ENCODE results near the gene ANKRD34C.
"Not testable (repeated sequence)": the region's sequence is repeated elsewhere in the genome, so short reads cannot be mapped to it uniquely, and the experiment has no call there.

The ANKRD34C gene

DNA sequence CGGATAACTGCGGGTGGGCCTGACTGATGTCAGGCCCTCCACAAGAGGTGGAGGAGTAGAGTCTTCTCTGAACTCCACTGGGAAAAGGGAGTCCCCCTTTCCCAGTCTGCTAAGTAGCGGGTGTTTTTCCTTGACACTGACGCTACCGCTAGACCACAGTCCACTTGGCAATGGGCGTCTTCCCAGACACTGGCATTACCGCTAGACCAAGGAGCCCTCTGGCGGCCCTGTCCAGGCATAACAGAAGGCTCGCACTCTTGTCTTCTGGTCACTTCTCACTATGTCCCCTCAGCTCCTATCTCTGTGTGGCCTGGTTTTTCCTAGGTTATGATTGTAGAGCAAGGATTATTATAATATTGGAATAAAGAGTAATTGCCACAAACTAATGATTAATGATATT lies 37.5 kb downstream of the ANKRD34C start:
- H3K9me3 ChIP-seq; DNase-seq (ENCODE audit: low spot score in 2 of 2); H3K27me3 ChIP-seq (ENCODE audit: low read depth); in situ Hi-C loops (cut with MboI; ENCODE audit: low sequenced_read_pairs); H3K4me1 ChIP-seq; H3K4me3 ChIP-seq: not testable (repeated sequence)
- peaks cover 87% of the 10 kb centered on the region for H3K36me3 ChIP-seq (replicated peaks)

DNA sequence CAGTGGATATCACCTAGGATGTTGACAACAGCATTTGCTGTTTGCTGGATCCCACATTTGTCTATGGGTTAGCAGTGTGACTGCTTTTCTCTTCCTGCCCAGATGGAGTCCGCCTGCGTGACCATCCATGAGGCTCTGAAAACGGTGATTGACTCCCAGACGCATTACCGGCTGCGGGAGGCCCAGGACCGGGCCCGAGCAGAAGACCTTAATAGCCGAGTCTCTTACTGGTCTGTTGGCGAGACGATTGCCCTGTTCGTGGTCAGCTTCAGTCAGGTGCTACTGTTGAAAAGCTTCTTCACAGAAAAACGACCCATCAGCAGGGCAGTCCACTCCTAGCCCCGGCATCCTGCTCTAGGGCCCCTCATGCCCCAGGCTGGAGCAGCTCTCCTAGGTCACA lies 39.4 kb downstream of the ANKRD34C start:
- Histone ChIP-seq H3K4me3 (no peak overlapping the region), H3K9me3 (no peaks in the 10 kb centered on the region), H3K36me3 (replicated peaks) (peaks cover 80% of the 10 kb centered on the region), H3K27me3 (ENCODE audit: low read depth) (no peaks in the 10 kb centered on the region), H3K4me1 (no peaks in the 10 kb centered on the region)
- in situ Hi-C loops (cut with MboI; ENCODE audit: low sequenced_read_pairs): no loop called here
- DNase-seq (ENCODE audit: low spot score in 2 of 2): no peak

DNA sequence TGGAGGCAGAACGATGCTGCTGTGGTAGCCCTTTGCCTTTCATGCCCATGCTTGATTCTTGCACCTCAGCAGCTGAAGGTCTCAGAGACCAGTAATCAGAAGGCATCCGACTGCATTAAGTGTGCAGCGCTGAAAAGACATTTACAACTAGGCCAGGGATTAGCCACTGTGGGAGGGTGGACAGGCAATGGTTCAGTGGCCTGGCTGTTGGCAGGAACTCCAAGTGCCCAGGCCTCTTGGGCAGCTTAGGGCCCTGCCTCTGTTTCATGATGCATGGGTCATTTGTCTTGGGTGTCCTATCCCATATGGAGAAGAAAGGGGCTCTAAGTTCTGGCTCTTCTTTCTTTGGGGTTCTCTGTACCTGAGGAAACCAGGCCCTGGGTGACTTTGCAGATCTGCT lies 39.8 kb downstream of the ANKRD34C start:
- no peaks in the 10 kb centered on the region for H3K4me1 ChIP-seq
- no peaks in the 10 kb centered on the region for H3K27me3 ChIP-seq (ENCODE audit: low read depth)
- in situ Hi-C loops (cut with MboI; ENCODE audit: low sequenced_read_pairs): no loop called here
- no peaks in the 10 kb centered on the region for H3K9me3 ChIP-seq
- DNase-seq (ENCODE audit: low spot score in 2 of 2): no peak
- H3K36me3 ChIP-seq (replicated peaks): peaks cover 80% of the 10 kb centered on the region
- H3K4me3 ChIP-seq: no peak overlapping the region

DNA sequence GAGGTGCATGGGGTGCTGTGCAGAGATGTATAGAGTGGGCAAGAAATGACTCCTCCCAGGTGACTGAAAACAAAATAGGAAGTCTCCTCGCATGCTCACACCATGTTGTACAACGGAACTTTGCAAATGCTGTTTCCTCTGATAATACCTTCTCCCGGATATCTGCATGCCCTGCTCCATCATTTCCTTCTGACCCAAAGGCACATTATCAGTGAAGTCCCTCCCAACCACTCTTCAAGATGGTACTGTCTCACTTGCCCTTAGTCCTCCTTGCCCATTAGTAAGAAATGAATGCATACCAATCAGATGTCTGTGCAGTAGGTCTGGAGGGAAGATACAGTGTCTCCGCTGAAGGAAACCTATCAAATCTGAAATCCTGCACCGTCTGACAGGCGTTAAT lies 40.4 kb downstream of the ANKRD34C start:
- Histone ChIP-seq H3K4me1 (no peaks in the 10 kb centered on the region), H3K27me3 (ENCODE audit: low read depth) (no peaks in the 10 kb centered on the region), H3K9me3 (no peaks in the 10 kb centered on the region; the same call in 1 of the 2 replicates), H3K36me3 (replicated peaks) (peaks cover 80% of the 10 kb centered on the region), H3K4me3 (no peak overlapping the region)
- in situ Hi-C loops (cut with MboI; ENCODE audit: low sequenced_read_pairs): no loop called here
- no peak for DNase-seq (ENCODE audit: low spot score in 2 of 2)

DNA sequence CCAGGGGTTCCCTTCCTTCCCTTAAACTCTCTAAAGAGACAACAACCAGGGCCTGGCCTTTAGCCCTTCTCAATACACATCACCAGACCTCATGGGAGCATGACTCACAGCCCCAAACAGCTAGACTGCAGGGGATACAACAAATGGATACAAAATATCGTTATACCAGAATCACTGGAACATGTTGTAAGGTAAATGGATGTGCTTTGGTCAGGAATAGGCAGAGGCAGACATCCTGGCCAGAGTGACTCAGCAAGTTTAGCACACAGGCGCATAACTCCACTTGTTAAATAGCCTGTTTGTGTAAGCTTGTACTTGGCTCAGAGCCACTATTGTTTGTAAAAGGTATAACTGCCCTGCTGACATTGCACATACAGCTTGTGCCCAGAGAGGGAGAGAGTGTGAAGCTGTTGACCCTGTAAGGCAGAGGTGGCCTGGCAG lies 46.7 kb downstream of the ANKRD34C start:
- in situ Hi-C loops (cut with MboI; ENCODE audit: low sequenced_read_pairs): loop anchor here (25.0 kb wide), 2 partner anchors 658 to 833 kb away; partner anchors contain the start of gene FAH
- no peaks in the 10 kb centered on the region; the same call in 1 of the 2 replicates for H3K9me3 ChIP-seq
- DNase-seq (ENCODE audit: low spot score in 2 of 2): no peak
- H3K36me3 ChIP-seq (replicated peaks): peaks cover 29% of the 10 kb centered on the region
- no peak overlapping the region for H3K4me3 ChIP-seq
- H3K27me3 ChIP-seq (ENCODE audit: low read depth): no peaks in the 10 kb centered on the region
- no peaks in the 10 kb centered on the region for H3K4me1 ChIP-seq

Measured in HAP-1 (cell line).